IMR-90 (cell line): ENCODE data around the gene ATP13A1. TPM values are rescaled to one million over a fixed set of nuclear protein-coding genes. Genes with fewer than 3 reads are reported as not detected.

Experiments
- ATAC-seq: fragments of 200-7000 bp; cut with Tn5 transposase; 2 replicates; pipeline ENCODE4 v1.9.1; 2020; ENCODE audit warnings: low read depth, mild to moderate bottlenecking, moderate library complexity
- BruUV-seq: library from RNA; stranded (reverse); fragments of 400-500 nt; replicated peaks from 2 replicates; lab custom pipeline; 2021; lab: Mats Ljungman, UMichigan
- CTCF ChIA-PET: fragments of 300-600 bp; formaldehyde crosslinking; extraction: SDS; loops from one replicate; lab custom pipeline; 2021; ENCODE audit warnings: antibody characterized with exemption; lab: Yijun Ruan, JAX
- POLR2A ChIA-PET: fragments of 300-600 bp; sonication (Branson Sonifier 250); formaldehyde crosslinking; loops from one replicate; lab custom pipeline; 2022; ENCODE audit warnings: antibody characterized with exemption; ENCODE audit not compliant: unreplicated experiment; lab: Charles Lee
- DNase-seq: peaks from one replicate; pipeline ENCODE4 v3.0.0; 2013
- H2AFZ ChIP-seq: replicated peaks from 2 replicates; pipeline ENCODE3; 2013; ENCODE audit warnings: low read length, mild to moderate bottlenecking; ENCODE audit not compliant: poor library complexity
- H2AK5ac ChIP-seq: 2 replicates; pipeline ENCODE4 v1.6.1; 2013; ENCODE audit warnings: low read depth, low read length, inconsistent platforms
- H2AK9ac ChIP-seq: replicated peaks from 2 replicates; pipeline ENCODE3; 2013; ENCODE audit warnings: mild to moderate bottlenecking, low read depth, low read length, moderate library complexity; ENCODE audit not compliant: poor library complexity
- H2BK120ac ChIP-seq: 2 replicates; pipeline ENCODE4 v1.6.1; 2013; ENCODE audit warnings: low read depth, low read length, inconsistent platforms
- H2BK15ac ChIP-seq: 3 replicates; pipeline ENCODE4 v1.6.1; 2013; ENCODE audit warnings: low read depth, low read length, inconsistent platforms
- H2BK20ac ChIP-seq: 2 replicates; pipeline ENCODE4 v1.6.1; 2013; ENCODE audit warnings: low read depth, mild to moderate bottlenecking, inconsistent platforms, low read length, moderate library complexity
- H2BK5ac ChIP-seq: 2 replicates; pipeline ENCODE4 v1.6.1; 2013; ENCODE audit warnings: mild to moderate bottlenecking, low read depth, low read length, inconsistent platforms; ENCODE audit not compliant: poor library complexity, severe bottlenecking
- H3K14ac ChIP-seq: replicated peaks from 2 replicates; pipeline ENCODE4 v1.6.1; 2013; ENCODE audit warnings: low read depth, low read length, inconsistent platforms
- H3K18ac ChIP-seq: 2 replicates; pipeline ENCODE4 v1.6.1; 2013; ENCODE audit warnings: low read depth, low read length, control low read depth
- H3K23ac ChIP-seq: 2 replicates; pipeline ENCODE4 v1.6.1; 2013; ENCODE audit warnings: low read depth, low read length, inconsistent platforms
- H3K27ac ChIP-seq: 2 replicates; pipeline ENCODE4 v1.5.1; 2013; ENCODE audit warnings: mild to moderate bottlenecking, control low read depth, low read length; ENCODE audit not compliant: insufficient read depth
- H3K27me3 ChIP-seq: 2 replicates; pipeline ENCODE4 v1.6.1; 2013; ENCODE audit warnings: low read length; ENCODE audit not compliant: control insufficient read depth, insufficient read depth
- H3K36me3 ChIP-seq: 2 replicates; pipeline ENCODE4 v1.6.1; 2013; ENCODE audit warnings: low read length, mixed read lengths; ENCODE audit not compliant: control insufficient read depth, insufficient read depth
- H3K4ac ChIP-seq: 2 replicates; pipeline ENCODE4 v1.6.1; 2013; ENCODE audit warnings: low read depth, low read length, inconsistent platforms
- H3K4me1 ChIP-seq: 2 replicates; pipeline ENCODE4 v1.6.1; 2013; ENCODE audit warnings: low read length, mixed read lengths; ENCODE audit not compliant: control insufficient read depth, insufficient read depth
- H3K4me2 ChIP-seq: 2 replicates; pipeline ENCODE4 v1.6.1; 2013; ENCODE audit warnings: low read depth, mild to moderate bottlenecking, control low read depth, low read length, moderate library complexity
- H3K4me3 ChIP-seq: 2 replicates; pipeline ENCODE4 v1.5.1; 2013; ENCODE audit warnings: low read depth, mild to moderate bottlenecking, control low read depth, low read length, moderate library complexity; ENCODE audit not compliant: insufficient read depth
- H3K56ac ChIP-seq: 2 replicates; pipeline ENCODE4 v1.6.1; 2013; ENCODE audit warnings: low read length, inconsistent platforms; ENCODE audit not compliant: insufficient read depth; ENCODE audit errors: extremely low read depth
- H3K79me1 ChIP-seq, 2 experiments: 2 replicates each; pipeline ENCODE4 v1.6.1; 2013; ENCODE audit warnings: low read length in 2 of 2, inconsistent platforms in 1 of 2, low read depth in 1 of 2
- H3K9ac ChIP-seq: 2 replicates; pipeline ENCODE4 v1.6.1; 2013; ENCODE audit warnings: low read depth, low read length, control low read depth
- H3K9me1 ChIP-seq: 2 replicates; pipeline ENCODE4 v1.6.1; 2013; ENCODE audit warnings: low read length, inconsistent platforms; ENCODE audit not compliant: insufficient read depth
- H3K9me3 ChIP-seq: 2 replicates; pipeline ENCODE4 v1.6.1; 2013; ENCODE audit warnings: low read length; ENCODE audit not compliant: control insufficient read depth, insufficient read depth
- H4K20me1 ChIP-seq: 2 replicates; pipeline ENCODE4 v1.6.1; 2013; ENCODE audit warnings: low read length, inconsistent platforms; ENCODE audit not compliant: insufficient read depth
- H4K5ac ChIP-seq: 2 replicates; pipeline ENCODE4 v1.6.1; 2013; ENCODE audit warnings: mild to moderate bottlenecking, low read depth, low read length, control low read depth
- H4K8ac ChIP-seq, 2 experiments: 2 replicates each; pipeline ENCODE4 v1.6.1; 2013; ENCODE audit warnings: low read depth in 2 of 2, low read length in 2 of 2, control low read depth in 1 of 2, inconsistent platforms in 1 of 2
- H4K91ac ChIP-seq: 2 replicates; pipeline ENCODE4 v1.6.1; 2013; ENCODE audit warnings: low read depth, low read length, inconsistent platforms; ENCODE audit not compliant: insufficient read depth
- BHLHE40 ChIP-seq: fragments of 150-350 bp; IDR thresholded peaks from 2 replicates; pipeline ENCODE4 v1.6.1; 2016; ENCODE audit warnings: mild to moderate bottlenecking, low read depth, low read length
- CEBPB ChIP-seq: IDR thresholded peaks from 2 replicates; pipeline ENCODE4 v1.6.1; 2012; ENCODE audit warnings: low read depth, low read length, improper control_type of control experiment
- CHD1 ChIP-seq: IDR thresholded peaks from 2 replicates; pipeline ENCODE4 v1.6.1; 2012; ENCODE audit warnings: low read depth, low read length, improper control_type of control experiment
- CTCF ChIP-seq: conservative IDR thresholded peaks from 2 replicates; pipeline ENCODE4 v1.5.1; 2012; ENCODE audit warnings: mild to moderate bottlenecking, low read depth, low read length, improper control_type of control experiment
- ELK1 ChIP-seq: fragments of 150-350 bp; IDR thresholded peaks from 2 replicates; pipeline ENCODE4 v1.6.1; 2016; ENCODE audit warnings: low read depth, mild to moderate bottlenecking, low read length, moderate library complexity, borderline replicate concordance
- FOS ChIP-seq: fragments of 150-350 bp; IDR thresholded peaks from 2 replicates; pipeline ENCODE4 v1.6.1; 2016; ENCODE audit warnings: low read depth, low read length
- MAFK ChIP-seq: IDR thresholded peaks from 2 replicates; pipeline ENCODE4 v1.6.1; 2012; ENCODE audit warnings: low read depth, low read length, improper control_type of control experiment
- MAZ ChIP-seq: IDR thresholded peaks from 2 replicates; pipeline ENCODE4 v1.6.1; 2012; ENCODE audit warnings: low read depth, mild to moderate bottlenecking, low read length, improper control_type of control experiment, moderate library complexity, borderline replicate concordance
- MXI1 ChIP-seq: IDR thresholded peaks from 2 replicates; pipeline ENCODE4 v1.6.1; 2012; ENCODE audit warnings: low read depth, mild to moderate bottlenecking, low read length, moderate library complexity, borderline replicate concordance
- NFE2L2 ChIP-seq: fragments of 150-350 bp; IDR thresholded peaks from 2 replicates; pipeline ENCODE4 v1.6.1; 2016; ENCODE audit warnings: low read depth, mild to moderate bottlenecking, low read length
- POLR2A ChIP-seq: IDR thresholded peaks from 2 replicates; pipeline ENCODE4 v1.6.1; 2012; ENCODE audit warnings: mild to moderate bottlenecking, low read depth, low read length
- RAD21 ChIP-seq: IDR thresholded peaks from 2 replicates; pipeline ENCODE4 v1.6.1; 2012; ENCODE audit warnings: low read length, improper control_type of control experiment
- RCOR1 ChIP-seq: IDR thresholded peaks from 2 replicates; pipeline ENCODE4 v1.6.1; 2012; ENCODE audit warnings: mild to moderate bottlenecking, low read length, improper control_type of control experiment; ENCODE audit not compliant: insufficient replicate concordance
- RFX5 ChIP-seq: IDR thresholded peaks from 2 replicates; pipeline ENCODE4 v1.8.0; 2012; ENCODE audit warnings: low read depth, mild to moderate bottlenecking, low read length, moderate library complexity
- SMC3 ChIP-seq: fragments of 150-350 bp; IDR thresholded peaks from 2 replicates; pipeline ENCODE4 v1.6.1; 2016; ENCODE audit warnings: low read depth, mild to moderate bottlenecking, antibody characterized with exemption, low read length, moderate library complexity
- WGBS, 2 experiments: methylation state at CpG; one replicate each; pipeline versions ENCODE4 v1.1.5 to v1.1.7; 2013; ENCODE audit warnings: missing lambda C conversion rate in 2 of 2; ENCODE audit not compliant: insufficient read length in 1 of 2; ENCODE audit errors: extremely low coverage in 2 of 2; 5-methylcytosine and 5-hydroxymethylcytosine counted together
- dilution Hi-C: fragments of 300-500 bp; cut with HindIII; formaldehyde crosslinking; loops from one replicate; pipeline ENCODE4 v1.14.3; 2018; ENCODE audit warnings: low sequenced_read_pairs; ENCODE audit not compliant: unreplicated experiment
- in situ Hi-C: fragments of 300-500 bp; cut with MboI; formaldehyde crosslinking; loops from 3 replicates; pipeline ENCODE4 v1.14.3; 2019; ENCODE audit warnings: low sequenced_read_pairs, inconsistent platforms, mixed read lengths
- intact Hi-C: fragments of 100-400 bp; cut with micrococcal nuclease; formaldehyde crosslinking; loops from 2 replicates; pipeline ENCODE4 v1.10.0; 2022
- polyA plus RNA-seq, 3 experiments: library from polyadenylated mRNA; depleted of rRNA; stranded (reverse); fragments of >200 nt; gene quantifications; 2 replicates each; pipeline ENCODE4 v1.2.3, GENCODE V29; 2012; ENCODE audit warnings: low replicate concordance in 1 of 3
- total RNA-seq: library from RNA; depleted of rRNA; stranded (reverse); fragments of >200 nt; gene quantifications from 2 replicates; pipeline ENCODE4 v1.2.3, GENCODE V29; 2012
- TF ChIP-seq, protein P1 (sequence below): fragments of 150-350 bp; IDR thresholded peaks from 2 replicates; pipeline ENCODE4 v1.6.1; 2017; ENCODE audit warnings: mild to moderate bottlenecking, antibody characterized with exemption, low read length, low read depth

Gene ATP13A1
- total and polyA plus RNA-seq, 2 of the 4 experiments (the other 2 are of a cell fraction) = 13.3 to 43.8 TPM

GRCh38 chr19:19645233-19645870 lies 18.1 kb downstream of the ATP13A1 start:
- no peak overlapping the region for H3K14ac ChIP-seq
- DNase-seq (no peak), ATAC-seq (no peak)
- H3K56ac ChIP-seq = no peak overlapping the region
- CTCF ChIA-PET = no interaction called here
- in situ Hi-C loops = loop anchor here (25.0 kb wide), 1 partner anchor 258 kb away; no protein-coding TSS in a partner anchor
- H2AK5ac ChIP-seq = no peak overlapping the region
- BruUV-seq = TSS peak; percentile 71
- WGBS, 2 experiments = 97% methylated on average over 6 of the region's 17 CpGs; no CpG with 5 or more reads in 1 of the 2 experiments
- dilution Hi-C loops = no loop called here
- H3K4me2 ChIP-seq = no peak overlapping the region
- intact Hi-C loops = no loop called here
- H4K20me1 ChIP-seq = 0 out of 2 replicates have a peak, but pooled peaks cover 3% of the 10 kb centered on the region
- H4K5ac ChIP-seq = no peak overlapping the region
- no peak overlapping the region for H3K23ac ChIP-seq
- POLR2A ChIA-PET = no interaction called here
- no peaks in the 10 kb centered on the region for H3K9me3 ChIP-seq
- no peak overlapping the region for H3K9ac ChIP-seq
- H4K91ac ChIP-seq = no peak overlapping the region
- H4K8ac ChIP-seq = no peak overlapping the region
- H3K4me3 ChIP-seq = no peak overlapping the region
- H2AK9ac ChIP-seq = no peak overlapping the region
- no peak overlapping the region for H2BK15ac ChIP-seq
- H3K9me1 ChIP-seq = peaks cover 3% of the 10 kb centered on the region; the same call in 1 of the 2 replicates
- H3K27me3 ChIP-seq = no peaks in the 10 kb centered on the region
- H3K36me3 ChIP-seq = peaks cover 39% of the 10 kb centered on the region
- no peak overlapping the region for H2AFZ ChIP-seq
- TF ChIP-seq MXI1 (no peak), CEBPB (no peak), NFE2L2 (no peak), RCOR1 (no peak), BHLHE40 (no peak), POLR2A (no peak), CTCF (no peak), MAFK (no peak), CHD1 (no peak), SMC3 (no peak), RFX5 (no peak), MAZ (no peak), ELK1 (no peak), FOS (no peak), RAD21 (no peak)
- TF ChIP-seq, protein P1, sequence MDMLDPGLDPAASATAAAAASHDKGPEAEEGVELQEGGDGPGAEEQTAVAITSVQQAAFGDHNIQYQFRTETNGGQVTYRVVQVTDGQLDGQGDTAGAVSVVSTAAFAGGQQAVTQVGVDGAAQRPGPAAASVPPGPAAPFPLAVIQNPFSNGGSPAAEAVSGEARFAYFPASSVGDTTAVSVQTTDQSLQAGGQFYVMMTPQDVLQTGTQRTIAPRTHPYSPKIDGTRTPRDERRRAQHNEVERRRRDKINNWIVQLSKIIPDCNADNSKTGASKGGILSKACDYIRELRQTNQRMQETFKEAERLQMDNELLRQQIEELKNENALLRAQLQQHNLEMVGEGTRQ = no peak
- no peak overlapping the region for H3K4ac ChIP-seq
- H2BK5ac ChIP-seq = no peak overlapping the region
- H3K27ac ChIP-seq = no peak overlapping the region
- 0 out of 2 replicates have a peak, but pooled peaks cover 2% of the 10 kb centered on the region for H3K4me1 ChIP-seq
- peaks cover 3 to 19% of the 10 kb centered on the region in 2 experiments for H3K79me1 ChIP-seq
- H2BK120ac ChIP-seq = no peak overlapping the region
- H2BK20ac ChIP-seq = no peak overlapping the region
- no peak overlapping the region for H3K18ac ChIP-seq
